Activated T-helper 1 cell treated with anti-CD3 and anti-CD28 coated beads, Interleukin-12 subunit alpha, Interleukin-12 subunit beta, Interleukin-2, Interleukin-4 antibody, amounts not matched to agents 30 ng/mL and 10 ng/mL and 1 ng/mL, durations not matched to agents 14 hours and 24 hours and 36 hours (primary cell): ENCODE results near the gene LRRC75A. TPM values are rescaled to one million over a fixed set of nuclear protein-coding genes. Genes with fewer than 3 reads are reported as not detected.

ENCODE experiments used
- DNase-seq: peaks from one replicate; pipeline ENCODE4 v3.0.0; 2021; ENCODE audit warnings: low spot score
- H3K27ac Mint-ChIP-seq: one replicate; pipeline ENCODE4 v1.8.0; 2021; ENCODE audit warnings: mild to moderate bottlenecking, mixed read lengths
- H3K27me3 Mint-ChIP-seq: one replicate; pipeline ENCODE4 v1.8.0; 2022; ENCODE audit warnings: mild to moderate bottlenecking, moderate library complexity, mixed read lengths; ENCODE audit not compliant: insufficient read depth
- H3K36me3 Mint-ChIP-seq: one replicate; pipeline ENCODE4 v1.8.0; 2021; ENCODE audit warnings: low read depth, mixed read lengths
- H3K4me1 Mint-ChIP-seq: one replicate; pipeline ENCODE4 v1.8.0; 2021; ENCODE audit warnings: low read depth, mixed read lengths
- H3K4me3 Mint-ChIP-seq: one replicate; pipeline ENCODE4 v1.8.0; 2021; ENCODE audit warnings: mild to moderate bottlenecking, moderate library complexity, mixed read lengths
- H3K9me3 Mint-ChIP-seq: one replicate; pipeline ENCODE4 v1.8.0; 2021; ENCODE audit warnings: mixed read lengths
- intact Hi-C: fragments of 100-400 bp; cut with micrococcal nuclease; formaldehyde crosslinking; loops from one replicate; pipeline ENCODE4 v1.15.1; 2024
- total RNA-seq: library from RNA; stranded (reverse); gene quantifications from 2 replicates; pipeline ENCODE4 v1.2.3, GENCODE V29; 2022

The LRRC75A gene
- total RNA-seq, 1 donor from 2014 or later = 1.6 TPM

GRCh38 chr17:16425698-16426659 lies 66.0 kb downstream of the LRRC75A start:
- no peak overlapping the region for H3K27ac Mint-ChIP-seq
- peaks cover 32% of the 10 kb centered on the region for H3K36me3 Mint-ChIP-seq
- H3K9me3 Mint-ChIP-seq = no peaks in the 10 kb centered on the region
- H3K4me1 Mint-ChIP-seq = peaks cover 5% of the 10 kb centered on the region
- intact Hi-C loops = no loop called here
- no peak overlapping the region for H3K4me3 Mint-ChIP-seq
- no peak for DNase-seq
- H3K27me3 Mint-ChIP-seq = no peaks in the 10 kb centered on the region

GRCh38 chr17:16425202-16425601 lies 66.8 kb downstream of the LRRC75A start:
- Mint-ChIP-seq H3K27ac (no peak overlapping the region), H3K27me3 (no peaks in the 10 kb centered on the region), H3K9me3 (no peaks in the 10 kb centered on the region), H3K4me1 (peaks cover 11% of the 10 kb centered on the region), H3K36me3 (peaks cover 37% of the 10 kb centered on the region), H3K4me3 (no peak overlapping the region)
- intact Hi-C loops = no loop called here
- DNase-seq = no peak

- H3K36me3 Mint-ChIP-seq = peaks cover 38% of the 10 kb centered on the region
Measured at GRCh38 chr17:16423226-16423872, 68.6 kb downstream of the LRRC75A start.

GRCh38 chr17:16422416-16422815 lies 69.6 kb downstream of the LRRC75A start:
- intact Hi-C loops = no loop called here
- H3K27ac Mint-ChIP-seq = peak overlapping the region; percentile 9
- no peaks in the 10 kb centered on the region for H3K9me3 Mint-ChIP-seq
- H3K36me3 Mint-ChIP-seq = peaks cover 42% of the 10 kb centered on the region
- DNase-seq = no peak
- H3K4me3 Mint-ChIP-seq = no peak overlapping the region
- H3K27me3 Mint-ChIP-seq = no peaks in the 10 kb centered on the region
- peaks cover 35% of the 10 kb centered on the region for H3K4me1 Mint-ChIP-seq

More at GRCh38 chr17:16423226-16423872, 68.6 kb downstream of the LRRC75A start:
- Mint-ChIP-seq H3K9me3 (no peaks in the 10 kb centered on the region), H3K4me3 (no peak overlapping the region), H3K4me1 (peaks cover 26% of the 10 kb centered on the region), H3K27me3 (no peaks in the 10 kb centered on the region), H3K27ac (no peak overlapping the region)
- intact Hi-C loops = no loop called here
- DNase-seq = no peak

GRCh38 chr17:16419929-16420271 lies 72.1 kb downstream of the LRRC75A start:
- peaks cover 37% of the 10 kb centered on the region for H3K36me3 Mint-ChIP-seq
- H3K4me1 Mint-ChIP-seq = peaks cover 40% of the 10 kb centered on the region
- H3K27ac Mint-ChIP-seq = peak overlapping the region; percentile 86
- peak overlapping the region; percentile 60 for H3K4me3 Mint-ChIP-seq
- H3K27me3 Mint-ChIP-seq = no peaks in the 10 kb centered on the region
- H3K9me3 Mint-ChIP-seq = no peaks in the 10 kb centered on the region
- peak; percentile 37 for DNase-seq
- intact Hi-C loops = loop anchor here (10.0 kb wide), 1 partner anchor 395 kb away; no protein-coding TSS in a partner anchor

GRCh38 chr17:16419074-16419928 lies 72.7 kb downstream of the LRRC75A start:
- peak; percentile 24 for DNase-seq
- H3K4me3 Mint-ChIP-seq = peak overlapping the region; percentile 60
- intact Hi-C loops = loop anchor here (10.0 kb wide), 1 partner anchor 394 kb away; no protein-coding TSS in a partner anchor
- H3K4me1 Mint-ChIP-seq = peaks cover 46% of the 10 kb centered on the region
- H3K9me3 Mint-ChIP-seq = no peaks in the 10 kb centered on the region
- H3K36me3 Mint-ChIP-seq = peaks cover 41% of the 10 kb centered on the region
- no peaks in the 10 kb centered on the region for H3K27me3 Mint-ChIP-seq
- H3K27ac Mint-ChIP-seq = peak overlapping the region; percentile 86

GRCh38 chr17:16418685-16419068 lies 73.3 kb downstream of the LRRC75A start:
- H3K4me3 Mint-ChIP-seq = peak overlapping the region; percentile 60
- H3K36me3 Mint-ChIP-seq = peaks cover 43% of the 10 kb centered on the region

GRCh38 chr17:16417896-16418684 lies 73.9 kb downstream of the LRRC75A start:
- intact Hi-C loops = loop anchor here (2.0 to 10.0 kb wide), 2 partner anchors 131 to 393 kb away; no protein-coding TSS in a partner anchor
- Mint-ChIP-seq H3K4me1 (peaks cover 49% of the 10 kb centered on the region), H3K36me3 (peaks cover 42% of the 10 kb centered on the region), H3K27me3 (no peaks in the 10 kb centered on the region), H3K9me3 (no peaks in the 10 kb centered on the region), H3K27ac (peak overlapping the region; percentile 86), H3K4me3 (peak overlapping the region; percentile 60)
- DNase-seq = no peak

More at GRCh38 chr17:16418685-16419068, 73.3 kb downstream of the LRRC75A start:
- intact Hi-C loops = loop anchor here (10.0 kb wide), 1 partner anchor 394 kb away; no protein-coding TSS in a partner anchor
- H3K27ac Mint-ChIP-seq = peak overlapping the region; percentile 86
- no peaks in the 10 kb centered on the region for H3K9me3 Mint-ChIP-seq
- peaks cover 49% of the 10 kb centered on the region for H3K4me1 Mint-ChIP-seq
- DNase-seq = no peak
- H3K27me3 Mint-ChIP-seq = no peaks in the 10 kb centered on the region

- H3K4me3 Mint-ChIP-seq = peak overlapping the region; percentile 96
- no peak for DNase-seq
- H3K9me3 Mint-ChIP-seq = no peaks in the 10 kb centered on the region
- peak overlapping the region; percentile 29 for H3K27ac Mint-ChIP-seq
- peaks cover 35% of the 10 kb centered on the region for H3K36me3 Mint-ChIP-seq
- peaks cover 49% of the 10 kb centered on the region for H3K4me1 Mint-ChIP-seq
- H3K27me3 Mint-ChIP-seq = no peaks in the 10 kb centered on the region
- intact Hi-C loops = loop anchor here (2.0 to 10.0 kb wide), 2 partner anchors 131 to 393 kb away; no protein-coding TSS in a partner anchor
Measured at GRCh38 chr17:16417399-16417798, 74.6 kb downstream of the LRRC75A start.

- intact Hi-C loops = loop anchor here (1.0 to 10.0 kb wide), 2 partner anchors 51 to 390 kb away; no protein-coding TSS in a partner anchor
- Mint-ChIP-seq H3K9me3 (no peaks in the 10 kb centered on the region), H3K4me1 (peaks cover 43% of the 10 kb centered on the region), H3K27me3 (no peaks in the 10 kb centered on the region), H3K36me3 (peaks cover 28% of the 10 kb centered on the region), H3K4me3 (peak within 1 kb of the TSS; percentile 96), H3K27ac (peak within 1 kb of the TSS; percentile 99)
- DNase-seq = peak; percentile 37
Measured at GRCh38 chr17:16415031-16415924, 76.7 kb downstream of the LRRC75A start, which contains the start of gene TRPV2. TSS of gene TRPV2 (plus strand) at chr17:16415571. CDS start at chr17:16417669, 2,098 bp downstream.
